Activated CD8-positive, alpha-beta T cell treated with anti-CD3 and anti-CD28 coated beads, Interleukin-2, amount 10 ng/mL, durations not matched to agents 7 days and 5 days (primary cell): Measurements from ENCODE around the gene PCDHGA3. TPM values are rescaled to one million over a fixed set of nuclear protein-coding genes. Genes with fewer than 3 reads are reported as not detected.

Source experiments
- ATAC-seq: fragments of 150-1000 bp; cut with Tn5 transposase; one replicate; pipeline ENCODE4 v1.10.0; 2021; ENCODE audit warnings: moderate library complexity
- CTCF ChIA-PET: fragments of 350-600 bp; sonication (Branson Sonifier 250); formaldehyde crosslinking; loops from one replicate; lab custom pipeline; 2021; ENCODE audit warnings: antibody characterized with exemption; lab: Charles Lee
- POLR2A ChIA-PET: fragments of 350-600 bp; sonication (Branson Sonifier 250); formaldehyde crosslinking; loops from one replicate; lab custom pipeline; 2021; ENCODE audit warnings: antibody characterized with exemption; lab: Charles Lee
- DNase-seq: peaks from one replicate; pipeline ENCODE4 v3.0.0-alpha.2; 2020
- H3K27ac Mint-ChIP-seq: one replicate; pipeline ENCODE4 v1.8.0; 2021; ENCODE audit warnings: mild to moderate bottlenecking, mixed read lengths
- H3K27me3 Mint-ChIP-seq: one replicate; pipeline ENCODE4 v1.8.0; 2021; ENCODE audit warnings: low read depth, mixed read lengths
- H3K36me3 Mint-ChIP-seq: one replicate; pipeline ENCODE4 v1.8.0; 2021; ENCODE audit warnings: low read depth, mixed read lengths
- H3K4me1 Mint-ChIP-seq: one replicate; pipeline ENCODE4 v1.8.0; 2021; ENCODE audit warnings: low read depth, mixed read lengths
- H3K4me3 Mint-ChIP-seq: one replicate; pipeline ENCODE4 v1.8.0; 2021; ENCODE audit warnings: mild to moderate bottlenecking, mixed read lengths
- H3K9me3 Mint-ChIP-seq: one replicate; pipeline ENCODE4 v1.8.0; 2022; ENCODE audit warnings: mixed read lengths; ENCODE audit not compliant: insufficient read depth
- total RNA-seq, 2 experiments: library from RNA; stranded (reverse); gene quantifications; one replicate each; pipeline ENCODE4 v1.2.3, GENCODE V29; 2021

The PCDHGA3 gene
- total RNA-seq, 2 experiments from 2014 or later: not detected

GRCh38 chr5:141349917-141350619 is 6.4 kb downstream of the PCDHGA3 start, which contains the start of gene PCDHGB1:
Gene PCDHGB1 (plus strand): TSS chr5:141350099. CDS start chr5:141350261, 162 bp downstream.
- DNase-seq (peak; percentile 58), ATAC-seq (no peak)
- Mint-ChIP-seq H3K27me3 (peaks cover 17% of the 10 kb centered on the region), H3K4me3 (peak within 1 kb of the TSS; percentile 22), H3K4me1 (no peaks in the 10 kb centered on the region), H3K9me3 (peaks cover 10% of the 10 kb centered on the region), H3K27ac (no peak within 1 kb of the TSS), H3K36me3 (peaks cover 4% of the 10 kb centered on the region)
- POLR2A ChIA-PET: no interaction called here
- CTCF ChIA-PET: interaction anchor here (0.8 to 2.8 kb wide), 10 partner anchors 10 to 217 kb away, joined by 3 to 8 read pairs (median 6); partner anchors contain the start of genes PCDHB14, PCDHGA11, PCDHGB2 and PCDHGB3

DNA sequence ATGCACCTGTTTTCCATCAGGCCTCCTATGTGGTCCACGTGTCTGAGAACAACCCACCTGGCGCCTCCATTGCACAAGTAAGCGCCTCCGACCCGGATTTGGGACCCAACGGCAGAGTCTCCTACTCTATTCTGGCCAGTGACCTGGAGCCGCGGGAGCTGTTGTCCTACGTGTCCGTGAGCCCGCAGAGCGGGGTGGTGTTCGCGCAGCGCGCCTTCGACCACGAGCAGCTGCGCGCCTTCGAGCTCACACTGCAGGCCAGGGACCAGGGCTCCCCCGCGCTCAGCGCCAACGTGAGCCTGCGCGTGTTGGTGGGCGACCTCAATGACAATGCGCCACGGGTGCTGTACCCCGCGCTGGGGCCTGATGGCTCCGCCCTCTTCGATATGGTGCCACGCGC is 8.0 kb downstream of the PCDHGA3 start:
- POLR2A ChIA-PET: no interaction called here
- no peak for ATAC-seq
- CTCF ChIA-PET: interaction anchor here (2.7 kb wide), 1 partner anchor 8 kb away, joined by 8 read pairs; the partner anchor contains the start of gene PCDHGB2

GRCh38 chr5:141354900-141355469 is 11.4 kb downstream of the PCDHGA3 start, which contains the start of gene PCDHGA4:
Gene PCDHGA4 (plus strand): TSS chr5:141355021. CDS start chr5:141355108, 87 bp downstream.
- Mint-ChIP-seq H3K36me3 (no peaks in the 10 kb centered on the region), H3K4me1 (peaks cover 2% of the 10 kb centered on the region), H3K9me3 (peaks cover 6% of the 10 kb centered on the region), H3K4me3 (no peak within 1 kb of the TSS), H3K27me3 (peaks cover 31% of the 10 kb centered on the region), H3K27ac (no peak within 1 kb of the TSS)
- ATAC-seq: no peak
- POLR2A ChIA-PET: no interaction called here
- no peak for DNase-seq
- CTCF ChIA-PET: interaction anchor here (1.0 to 2.0 kb wide), 7 partner anchors 22 to 523 kb away, joined by 3 to 11 read pairs (median 4); partner anchors contain the start of genes PCDHGA10 and TAF7

More for the DNA sequence above, 8.0 kb downstream of the PCDHGA3 start:
- Mint-ChIP-seq H3K4me3 (no peak overlapping the region), H3K9me3 (peaks cover 5% of the 10 kb centered on the region), H3K27ac (no peak overlapping the region), H3K27me3 (peaks cover 24% of the 10 kb centered on the region), H3K36me3 (no peaks in the 10 kb centered on the region), H3K4me1 (no peaks in the 10 kb centered on the region)
- DNase-seq: no peak

DNA sequence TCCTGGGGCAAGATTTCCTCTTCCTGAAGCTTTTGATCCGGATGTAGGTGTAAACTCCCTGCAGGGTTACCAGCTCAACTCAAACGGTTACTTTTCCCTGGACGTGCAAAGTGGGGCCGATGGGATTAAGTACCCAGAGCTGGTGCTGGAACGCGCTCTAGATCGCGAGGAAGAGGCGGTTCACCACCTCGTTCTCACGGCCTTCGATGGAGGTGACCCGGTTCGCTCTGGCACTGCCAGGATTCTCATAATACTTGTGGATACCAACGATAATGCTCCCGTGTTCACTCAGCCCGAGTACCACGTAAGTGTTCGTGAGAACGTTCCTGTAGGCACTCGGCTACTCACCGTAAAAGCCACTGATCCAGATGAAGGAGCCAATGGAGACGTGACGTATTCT is 12.0 kb downstream of the PCDHGA3 start:
- H3K4me3 Mint-ChIP-seq: no peak overlapping the region
- DNase-seq (no peak), ATAC-seq (no peak)
- POLR2A ChIA-PET: no interaction called here
- peaks cover 12% of the 10 kb centered on the region for H3K9me3 Mint-ChIP-seq
- peaks cover 5% of the 10 kb centered on the region for H3K36me3 Mint-ChIP-seq
- no peak overlapping the region for H3K27ac Mint-ChIP-seq
- H3K4me1 Mint-ChIP-seq: peaks cover 2% of the 10 kb centered on the region
- peaks cover 28% of the 10 kb centered on the region for H3K27me3 Mint-ChIP-seq
- CTCF ChIA-PET: interaction anchor here (1.1 to 2.0 kb wide), 6 partner anchors 22 to 208 kb away, joined by 4 to 11 read pairs (median 4); partner anchors contain the start of genes PCDHGA10 and TAF7

DNA sequence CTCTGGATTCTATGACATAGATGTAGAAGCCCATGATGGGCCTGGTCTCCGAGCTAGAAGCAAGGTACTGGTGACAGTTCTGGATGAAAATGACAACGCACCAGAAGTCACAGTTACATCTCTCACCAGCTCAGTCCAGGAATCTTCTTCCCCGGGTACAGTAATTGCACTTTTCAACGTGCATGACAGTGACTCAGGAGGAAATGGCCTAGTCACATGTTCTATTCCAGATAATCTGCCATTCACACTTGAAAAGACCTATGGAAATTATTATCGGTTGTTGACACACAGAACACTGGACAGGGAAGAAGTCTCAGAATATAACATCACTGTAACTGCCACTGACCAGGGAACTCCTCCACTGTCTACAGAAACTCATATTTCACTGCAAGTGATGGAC is 12.5 kb downstream of the PCDHGA3 start:
- CTCF ChIA-PET: interaction anchor here (1.1 to 2.0 kb wide), 4 partner anchors 23 to 208 kb away, joined by 4 to 11 read pairs (median 6); partner anchors contain the start of gene TAF7
- Mint-ChIP-seq H3K27me3 (peaks cover 31% of the 10 kb centered on the region), H3K4me1 (peaks cover 2% of the 10 kb centered on the region), H3K4me3 (no peak overlapping the region), H3K9me3 (peaks cover 17% of the 10 kb centered on the region), H3K36me3 (peaks cover 10% of the 10 kb centered on the region), H3K27ac (no peak overlapping the region)
- DNase-seq (no peak), ATAC-seq (no peak)
- POLR2A ChIA-PET: no interaction called here

DNA sequence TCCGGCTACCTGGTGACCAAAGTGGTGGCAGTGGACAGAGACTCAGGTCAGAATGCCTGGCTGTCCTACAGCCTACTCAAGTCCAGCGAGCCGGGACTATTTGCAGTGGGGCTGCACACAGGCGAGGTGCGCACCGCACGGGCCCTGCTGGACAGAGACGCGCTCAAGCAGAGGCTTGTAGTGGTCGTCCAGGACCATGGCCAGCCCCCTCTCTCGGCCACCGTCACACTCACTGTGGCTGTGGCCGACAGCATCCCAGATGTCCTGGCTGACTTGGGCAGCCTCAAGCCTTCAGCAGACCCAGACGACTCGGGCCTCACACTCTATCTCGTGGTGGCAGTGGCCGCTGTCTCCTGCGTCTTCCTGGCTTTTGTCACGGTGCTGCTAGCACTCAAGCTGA is 13.3 kb downstream of the PCDHGA3 start:
- H3K9me3 Mint-ChIP-seq: peaks cover 22% of the 10 kb centered on the region
- peaks cover 2% of the 10 kb centered on the region for H3K4me1 Mint-ChIP-seq
- peaks cover 13% of the 10 kb centered on the region for H3K36me3 Mint-ChIP-seq
- ChIA-PET POLR2A (no interaction called here), CTCF (no interaction called here)
- no peak overlapping the region for H3K4me3 Mint-ChIP-seq
- no peak for DNase-seq
- ATAC-seq: no peak
- H3K27me3 Mint-ChIP-seq: peaks cover 30% of the 10 kb centered on the region
- no peak overlapping the region for H3K27ac Mint-ChIP-seq

- Mint-ChIP-seq H3K27me3 (peaks cover 44% of the 10 kb centered on the region), H3K36me3 (peaks cover 29% of the 10 kb centered on the region), H3K9me3 (peaks cover 38% of the 10 kb centered on the region), H3K4me3 (peak within 1 kb of the TSS; percentile 54), H3K4me1 (peaks cover 2% of the 10 kb centered on the region), H3K27ac (no peak within 1 kb of the TSS)
- DNase-seq: peak; percentile 36
- peak; percentile 55 for ATAC-seq
- POLR2A ChIA-PET: no interaction called here
- CTCF ChIA-PET: interaction anchor here (0.7 to 1.6 kb wide), 12 partner anchors 10 to 204 kb away, joined by 3 to 8 read pairs (median 4); partner anchors contain the start of genes PCDHGA10, PCDHGA12, PCDHGA3 and PCDHGB1
These were observed 16.3 kb downstream of the PCDHGA3 start, which contains the start of gene PCDHGB2 for GRCh38 chr5:141359790-141360426. Gene PCDHGB2 (plus strand): TSS chr5:141359994. CDS start chr5:141360136, 142 bp downstream.

GRCh38 chr5:141360685-141361084 is 17.1 kb downstream of the PCDHGA3 start:
- Mint-ChIP-seq H3K27me3 (peaks cover 47% of the 10 kb centered on the region), H3K4me3 (peak overlapping the region; percentile 6), H3K36me3 (peaks cover 35% of the 10 kb centered on the region), H3K9me3 (peaks cover 45% of the 10 kb centered on the region), H3K4me1 (peaks cover 2% of the 10 kb centered on the region), H3K27ac (no peak overlapping the region)
- DNase-seq (no peak), ATAC-seq (no peak)
- ChIA-PET CTCF (interaction anchor here (0.8 to 1.3 kb wide), 4 partner anchors 10 to 203 kb away, joined by 3 to 8 read pairs (median 4); partner anchors contain the start of genes PCDHGA10, PCDHGB1 and TAF7), POLR2A (no interaction called here)

DNA sequence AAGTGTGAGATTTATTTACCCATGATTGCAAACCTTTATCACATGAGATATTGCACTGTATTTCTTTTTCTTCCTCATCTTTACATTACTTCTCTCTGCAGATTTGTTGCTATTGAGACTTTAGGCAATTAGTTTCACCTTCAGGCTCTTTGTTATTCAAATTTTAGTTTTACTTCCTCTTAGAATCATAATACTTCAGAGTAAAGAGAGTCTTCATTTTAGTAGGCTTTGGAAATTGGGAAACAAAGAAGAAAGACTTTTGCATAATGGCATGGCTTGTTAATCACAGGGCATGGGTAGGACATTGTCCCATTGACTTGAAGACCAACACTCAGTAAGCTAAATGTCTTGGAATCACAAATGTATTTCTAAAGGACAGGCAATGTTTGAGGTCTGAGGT is 19.1 kb downstream of the PCDHGA3 start:
- no peak for ATAC-seq
- no peak for DNase-seq
- Mint-ChIP-seq H3K27me3 (peaks cover 53% of the 10 kb centered on the region), H3K9me3 (peaks cover 55% of the 10 kb centered on the region), H3K4me1 (peaks cover 2% of the 10 kb centered on the region), H3K27ac (no peak overlapping the region), H3K36me3 (peaks cover 37% of the 10 kb centered on the region), H3K4me3 (no peak overlapping the region)
- POLR2A ChIA-PET: interaction anchor here (1.2 kb wide), 1 partner anchor 42 kb away, joined by 3 read pairs; the partner anchor contains the start of gene TAF7
- CTCF ChIA-PET: no interaction called here

DNA sequence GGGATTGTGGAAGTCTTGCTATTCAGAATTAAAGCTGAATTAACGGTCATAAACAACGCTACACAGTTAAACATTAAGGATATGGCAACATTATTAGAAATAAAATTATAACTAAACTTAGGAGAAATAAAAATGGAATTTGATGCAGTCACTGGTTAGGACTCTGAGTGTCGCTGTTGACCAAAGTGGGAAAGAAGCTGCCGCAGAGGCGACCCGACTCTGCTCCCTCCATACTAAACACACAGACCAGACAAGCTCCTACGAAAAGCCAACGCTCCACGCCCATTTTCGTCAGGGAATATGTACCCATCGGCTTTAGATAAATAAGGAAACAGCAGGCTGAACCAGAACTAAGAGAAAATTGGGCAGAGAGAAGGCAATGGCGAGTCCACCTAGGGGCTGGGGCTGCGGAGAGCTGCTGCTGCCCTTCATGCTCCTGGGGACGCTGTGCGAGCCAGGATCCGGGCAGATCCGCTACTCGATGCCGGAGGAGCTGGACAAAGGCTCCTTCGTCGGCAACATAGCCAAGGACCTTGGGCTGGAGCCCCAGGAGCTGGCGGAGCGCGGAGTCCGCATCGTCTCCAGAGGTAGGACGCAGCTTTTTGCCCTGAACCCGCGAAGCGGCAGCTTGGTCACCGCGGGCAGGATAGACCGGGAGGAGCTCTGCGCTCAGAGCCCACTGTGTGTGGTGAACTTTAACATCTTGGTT is 20.5 kb downstream of the PCDHGA3 start, which contains the start of gene PCDHGA5:
Gene PCDHGA5 (plus strand): TSS at position 211 of the 709 bp plus-strand sequence. CDS start 169 bp downstream, at position 380.
- CTCF ChIA-PET: interaction anchor here (1.0 to 1.2 kb wide), 6 partner anchors 22 to 57 kb away, joined by 3 to 5 read pairs (median 3); partner anchors contain the start of genes PCDHGA10, PCDHGA11, PCDHGB5 and TAF7
- peak within 1 kb of the TSS; percentile 46 for H3K27ac Mint-ChIP-seq
- POLR2A ChIA-PET: no interaction called here
- DNase-seq: no peak
- peaks cover 37% of the 10 kb centered on the region for H3K36me3 Mint-ChIP-seq
- peaks cover 51% of the 10 kb centered on the region for H3K27me3 Mint-ChIP-seq
- peak within 1 kb of the TSS; percentile 28 for H3K4me3 Mint-ChIP-seq
- peaks cover 55% of the 10 kb centered on the region for H3K9me3 Mint-ChIP-seq
- no peak for ATAC-seq
- peaks cover 2% of the 10 kb centered on the region for H3K4me1 Mint-ChIP-seq
